ENCODE measurements around the gene CCDC40.

Gene CCDC40

DNA sequence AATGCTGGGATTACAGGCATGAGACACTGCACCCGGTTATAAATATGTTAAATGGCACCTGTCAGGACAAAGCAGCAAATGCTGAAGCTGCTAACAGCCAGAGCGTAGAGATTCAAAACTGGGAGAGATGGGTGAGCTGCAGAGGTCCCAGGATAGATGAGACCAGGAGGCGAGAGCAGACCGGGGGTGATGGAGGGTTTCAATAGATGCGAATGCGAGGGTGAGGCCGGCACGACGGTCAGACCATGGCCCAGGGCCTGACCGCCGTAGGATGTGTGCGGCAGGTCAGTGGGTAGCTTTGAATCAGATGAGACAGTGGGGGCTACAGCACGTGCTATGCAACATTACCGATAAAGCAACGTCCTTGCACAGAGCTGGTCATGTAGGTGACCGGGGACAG, 14.3 kb downstream of the CCDC40 start:
- DNase-seq, result no peak

DNA sequence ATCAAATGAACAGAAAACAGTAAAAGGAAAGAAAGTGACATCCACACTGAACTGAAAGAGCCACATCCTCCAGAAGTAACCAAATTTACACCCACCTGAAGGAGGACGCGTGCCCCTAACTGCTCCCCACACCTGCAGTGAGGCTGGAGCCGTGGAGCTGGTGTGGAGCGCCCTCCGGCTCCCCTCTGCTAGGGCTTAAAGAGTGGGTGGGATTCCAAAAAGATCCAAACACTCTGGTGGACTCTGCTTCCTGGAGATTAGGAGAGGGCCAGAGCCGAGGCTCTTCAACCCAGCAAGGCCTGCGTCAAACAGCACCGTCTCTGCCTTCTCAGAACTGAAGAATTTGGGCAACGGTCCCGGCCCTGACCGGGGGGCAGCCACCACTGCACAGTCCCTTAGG, 15.2 kb downstream of the CCDC40 start:
- no peak for DNase-seq

DNA sequence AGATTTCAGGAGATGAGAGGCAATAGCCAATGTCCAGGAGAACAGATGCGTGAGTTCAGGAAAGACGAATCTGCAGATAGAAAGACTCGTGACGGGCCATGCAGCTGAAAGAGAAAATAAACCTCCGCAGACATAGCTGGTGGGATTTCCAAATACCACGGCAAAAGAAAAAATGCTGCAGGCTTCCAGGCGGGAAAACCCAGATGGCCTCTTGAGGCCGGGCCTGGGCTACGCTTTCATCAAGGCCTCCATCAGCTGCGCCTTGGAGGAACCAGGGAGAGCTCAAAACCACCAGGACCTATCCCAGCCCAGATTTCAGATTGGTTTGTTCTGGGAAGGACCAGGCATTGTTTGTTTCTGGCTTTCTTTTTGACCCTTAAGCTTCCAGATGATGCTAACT, 16.7 kb downstream of the CCDC40 start:
- DNase-seq, result no peak

DNA sequence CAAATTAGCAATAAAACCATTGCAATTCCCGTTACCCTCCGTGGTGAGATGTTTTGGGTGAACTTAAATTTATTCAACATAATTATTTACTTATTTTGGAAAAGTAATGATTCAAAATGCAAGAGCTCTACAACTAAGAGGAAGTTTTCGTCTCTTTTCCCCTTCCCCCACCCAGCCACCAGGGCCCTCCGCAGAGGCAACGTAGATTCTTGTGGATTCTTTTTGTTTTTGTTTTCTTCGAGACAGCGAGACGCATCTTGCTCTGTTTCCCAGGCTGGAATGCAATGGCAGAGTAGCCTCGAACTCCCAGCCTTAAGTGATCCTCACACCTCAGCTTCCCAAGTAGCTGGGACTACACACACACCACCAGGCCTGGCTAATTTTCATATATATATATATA, 19.2 kb downstream of the CCDC40 start:
- DNase-seq, result no peak

DNA sequence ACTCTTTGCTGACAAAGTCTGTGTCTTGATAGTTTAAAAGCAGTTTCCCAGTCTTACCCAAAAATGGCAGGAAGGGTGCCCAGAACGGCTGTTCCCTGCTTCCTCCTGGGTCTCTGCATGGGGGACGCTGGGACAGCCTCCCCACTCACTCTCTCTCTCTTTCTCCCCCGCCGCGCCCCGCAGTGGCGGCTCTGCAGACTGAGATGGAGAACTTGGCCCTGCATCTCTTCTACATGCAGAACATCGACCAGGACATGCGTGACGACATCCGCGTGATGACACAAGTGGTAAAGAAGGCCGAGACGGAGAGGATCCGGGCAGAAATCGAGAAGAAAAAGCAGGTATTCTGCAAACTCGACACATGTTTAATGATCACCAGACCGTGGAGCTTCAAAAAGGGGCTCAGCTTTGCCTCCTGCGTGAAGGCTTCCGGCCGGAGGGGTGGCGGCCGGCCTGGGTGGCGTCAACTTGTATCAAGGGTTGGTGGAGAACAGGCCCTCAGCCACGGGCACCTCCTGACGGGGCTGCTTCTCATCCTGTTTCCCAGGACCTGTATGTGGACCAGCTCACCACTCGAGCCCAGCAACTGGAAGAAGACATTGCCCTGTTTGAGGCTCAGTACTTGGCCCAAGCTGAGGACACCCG, 22.0 kb downstream of the CCDC40 start:
- no peak for DNase-seq

DNA sequence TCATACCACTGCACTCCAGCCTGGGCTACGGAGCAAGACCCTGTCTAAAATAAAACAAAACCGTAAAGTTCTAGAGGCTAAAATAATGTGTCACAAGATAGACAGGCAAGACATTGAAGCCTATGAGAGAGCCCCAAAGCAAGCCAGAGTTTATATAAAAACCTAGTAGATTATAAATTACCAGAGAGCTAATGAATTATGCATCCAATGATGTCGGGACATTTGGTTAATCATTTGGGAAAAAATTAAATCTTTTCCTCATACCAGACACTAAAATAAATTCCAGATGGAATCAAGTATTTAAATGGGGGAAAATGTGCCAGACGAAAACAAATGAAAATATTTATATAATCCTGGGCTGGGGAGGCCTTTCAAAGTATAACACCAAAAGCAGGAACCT, 24.2 kb downstream of the CCDC40 start:
- DNase-seq, result no peak

DNA sequence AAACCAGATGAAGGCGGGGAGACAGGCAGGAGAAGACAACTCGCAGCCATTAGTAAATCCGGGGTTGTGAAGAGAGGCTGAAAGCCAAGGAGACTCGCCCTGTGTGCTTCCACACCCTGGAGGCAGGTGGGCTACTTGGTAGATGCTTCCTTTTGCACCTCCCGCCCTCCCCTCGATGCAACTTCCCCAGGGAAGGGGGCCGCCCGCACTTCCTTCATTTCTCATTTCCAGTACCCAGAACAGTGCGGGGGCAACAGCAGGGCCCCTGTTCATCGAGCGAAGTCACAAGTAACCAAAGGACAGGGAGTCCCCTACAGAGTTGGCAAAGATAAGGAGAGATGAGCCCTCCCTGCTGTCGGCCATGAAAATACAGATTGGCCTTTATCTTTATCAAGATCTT, 25.0 kb downstream of the CCDC40 start:
- DNase-seq, result no peak

DNA sequence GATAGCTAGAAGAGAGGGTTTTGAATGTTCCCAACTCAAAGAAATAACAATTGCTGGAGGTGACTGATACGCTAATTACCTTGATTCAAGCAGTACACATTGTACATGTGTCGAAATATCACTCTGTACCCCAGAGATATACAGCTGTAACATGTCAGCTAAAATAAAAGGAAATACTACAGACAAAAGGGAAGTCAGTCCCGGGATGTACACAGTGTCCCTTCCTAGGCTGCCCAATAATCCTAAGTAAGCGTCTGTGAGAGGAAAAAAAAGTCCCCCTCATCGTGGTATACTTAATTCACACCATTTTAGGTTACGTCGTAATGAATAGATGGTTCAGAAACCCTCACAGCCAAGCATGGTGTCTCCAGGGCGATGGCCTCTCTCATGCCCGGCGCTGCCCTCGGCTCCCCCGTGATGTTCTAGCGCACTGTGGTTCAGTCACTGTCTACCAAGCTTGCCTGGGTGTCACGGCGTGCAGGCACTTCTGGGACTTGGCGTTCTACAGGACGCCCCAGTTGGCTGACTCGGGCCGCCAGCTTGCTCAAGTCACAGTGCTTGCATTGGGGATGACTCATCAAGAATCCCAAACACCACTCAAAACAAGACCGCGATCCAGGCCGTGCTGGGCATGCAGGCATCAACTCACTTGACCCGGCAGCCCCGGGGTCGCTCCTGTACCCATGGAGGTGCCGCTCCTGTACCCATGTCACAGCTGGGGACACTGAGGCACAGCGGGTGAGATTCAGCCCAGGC, 27.6 kb downstream of the CCDC40 start:
- no peak for DNase-seq

DNA sequence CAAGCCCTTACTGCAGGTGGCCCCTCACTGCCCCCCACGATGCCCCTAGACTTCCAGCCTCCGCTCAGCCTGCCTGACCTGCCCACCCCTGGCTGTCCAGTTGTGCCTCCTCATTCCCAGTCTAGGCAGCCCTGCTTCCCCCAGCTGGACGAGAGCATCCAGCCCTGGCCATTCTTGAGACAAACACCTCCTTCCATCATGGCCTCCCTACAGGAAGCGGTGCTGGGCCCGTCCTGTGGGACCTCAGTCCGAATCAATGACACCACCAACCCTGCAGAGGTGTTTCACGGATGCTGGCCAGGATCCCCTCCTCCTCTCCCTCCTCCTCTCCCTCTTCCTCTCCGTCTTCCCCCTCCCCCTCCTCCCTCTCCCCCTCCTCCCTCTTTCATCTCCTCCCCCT, 28.3 kb downstream of the CCDC40 start:
- DNase-seq, result no peak

DNA sequence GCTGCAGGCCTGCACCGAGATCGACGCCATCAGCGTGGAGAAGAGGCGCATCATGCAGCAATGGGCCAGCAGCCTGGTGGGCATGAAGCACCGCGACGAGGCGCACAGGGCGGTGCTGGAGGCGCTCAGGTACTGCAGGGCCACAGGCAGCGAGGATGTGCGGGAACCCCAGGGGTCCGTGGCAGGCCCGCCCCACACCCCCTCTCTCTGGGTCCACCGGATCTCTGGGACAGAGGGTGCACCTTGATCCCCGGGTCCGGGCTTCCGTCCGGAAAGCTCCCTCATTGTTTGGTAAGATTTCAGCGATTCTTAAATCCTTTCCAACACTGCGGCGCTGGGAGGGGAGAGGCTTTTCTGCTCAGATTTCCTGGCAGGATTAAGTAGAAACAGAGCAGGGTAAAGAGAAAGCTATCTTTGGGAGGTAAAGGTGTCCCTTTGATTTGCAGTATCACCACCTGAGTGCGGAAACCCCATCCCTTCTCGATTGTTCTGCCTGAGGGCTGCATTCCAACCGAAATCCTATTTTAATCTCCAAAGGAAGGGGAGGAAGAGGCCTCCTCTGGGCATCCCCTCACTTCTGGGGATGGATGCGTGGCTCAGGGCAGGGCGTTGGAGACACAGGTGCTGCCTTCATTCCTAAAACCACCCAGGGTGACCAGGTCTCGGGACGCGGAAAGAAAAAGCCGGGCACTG, 29.2 kb downstream of the CCDC40 start:
- DNase-seq, result no peak

DNA sequence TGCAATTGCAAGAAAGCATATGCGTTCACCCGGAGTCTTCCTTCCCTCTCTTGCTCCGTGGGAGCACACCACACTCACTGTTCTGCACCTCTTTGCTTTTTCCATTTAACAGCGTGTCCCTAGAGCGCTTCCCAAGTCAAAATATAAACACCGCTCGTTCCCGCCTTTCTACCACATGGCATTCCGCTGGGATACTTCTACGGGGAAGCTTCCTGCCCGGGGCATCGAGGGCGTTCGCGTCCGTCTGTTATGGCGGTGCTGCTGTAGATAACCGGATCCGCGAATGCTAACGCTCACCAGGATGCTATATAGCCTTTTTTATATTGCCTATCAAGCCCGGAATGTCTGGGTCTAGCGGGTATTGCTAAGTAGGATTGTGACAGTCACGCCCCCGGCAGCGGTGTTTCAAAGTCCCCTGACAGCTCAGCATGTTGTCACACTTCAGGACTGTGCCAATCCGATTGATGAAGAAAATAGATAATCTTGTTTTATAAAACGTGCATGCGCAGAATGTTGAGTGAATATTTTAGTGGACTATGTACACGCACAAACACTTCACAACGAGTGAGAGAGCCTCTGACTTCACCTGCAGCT, 31.0 kb downstream of the CCDC40 start:
- no peak for DNase-seq

DNA sequence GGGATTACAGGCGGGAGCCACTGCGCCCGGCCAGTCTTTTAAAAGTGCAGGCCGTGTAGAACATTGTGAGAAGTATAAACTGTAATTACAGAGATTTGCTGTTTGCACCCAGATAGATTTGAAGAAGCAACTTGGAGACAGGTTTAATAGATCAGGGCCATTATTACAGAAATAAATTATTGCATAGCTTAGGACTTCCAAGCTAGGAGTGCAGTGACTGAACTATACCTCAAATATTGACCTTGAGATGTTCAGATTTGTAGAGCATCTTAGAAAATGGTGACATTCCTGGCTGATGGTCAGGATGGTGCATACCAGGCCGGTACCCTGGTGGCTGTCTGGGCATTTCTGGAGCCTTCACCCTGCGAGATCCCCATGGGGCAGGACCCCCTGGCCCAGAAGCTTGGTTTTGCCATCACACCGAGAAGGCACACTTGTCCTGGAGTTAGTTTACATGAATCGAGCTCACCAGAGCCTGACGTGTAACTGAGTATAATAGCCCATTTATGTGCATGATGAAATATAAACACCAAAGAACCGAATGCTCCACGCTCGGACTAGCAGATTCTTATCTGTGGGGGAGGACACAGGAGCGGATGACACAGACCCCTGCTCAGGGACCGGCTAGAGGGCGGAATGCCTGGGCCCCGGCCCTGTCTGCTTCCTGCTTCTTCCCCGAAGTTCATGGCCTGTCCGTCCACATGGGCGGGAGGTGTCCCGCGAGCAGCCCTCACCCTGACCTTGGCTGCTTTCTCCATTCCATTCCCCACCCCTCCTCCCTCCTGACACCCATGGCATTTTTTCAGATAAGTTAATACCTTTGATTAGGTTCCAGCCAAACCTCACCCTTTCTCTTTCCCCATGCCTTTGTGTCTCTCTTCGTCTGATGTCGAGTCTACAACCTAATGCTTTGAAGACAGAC, 32.1 kb downstream of the CCDC40 start:
- no peak for DNase-seq

DNA sequence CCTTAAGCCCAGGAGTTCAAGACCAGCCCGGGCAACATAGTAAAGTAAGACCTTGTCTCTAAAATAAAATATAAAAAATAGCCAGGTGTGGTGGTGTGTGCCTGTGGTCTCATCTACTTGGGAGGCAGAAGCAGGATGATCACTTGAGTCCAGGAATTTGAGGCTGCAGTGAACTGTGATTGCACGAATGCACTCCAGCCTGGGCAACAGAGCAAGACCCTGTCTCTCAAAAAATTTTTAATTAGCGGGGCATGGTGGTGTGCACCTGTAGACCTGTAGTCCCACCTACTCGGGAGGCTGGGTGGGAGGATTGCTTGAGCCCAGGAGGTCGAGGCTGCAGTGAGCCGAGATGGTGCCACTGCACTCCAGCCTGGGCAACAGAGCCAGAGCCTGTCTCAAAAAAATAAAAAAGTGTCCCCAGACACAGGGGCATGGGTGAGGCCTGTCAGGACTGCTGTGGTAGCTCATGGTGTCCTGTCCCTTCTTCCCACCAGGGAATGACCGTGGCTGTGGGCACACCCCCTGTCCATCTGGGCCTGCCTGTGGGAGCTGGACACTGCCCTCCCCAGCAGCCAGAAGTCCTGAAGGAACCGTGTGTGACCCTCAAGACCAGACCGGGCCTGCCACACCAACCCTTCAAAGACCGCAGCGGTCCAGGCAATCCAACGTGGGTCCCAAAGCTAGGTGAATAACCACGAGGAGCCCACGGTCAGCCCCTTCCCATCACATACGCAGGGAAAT, 34.1 kb downstream of the CCDC40 start:
- DNase-seq, result no peak

DNA sequence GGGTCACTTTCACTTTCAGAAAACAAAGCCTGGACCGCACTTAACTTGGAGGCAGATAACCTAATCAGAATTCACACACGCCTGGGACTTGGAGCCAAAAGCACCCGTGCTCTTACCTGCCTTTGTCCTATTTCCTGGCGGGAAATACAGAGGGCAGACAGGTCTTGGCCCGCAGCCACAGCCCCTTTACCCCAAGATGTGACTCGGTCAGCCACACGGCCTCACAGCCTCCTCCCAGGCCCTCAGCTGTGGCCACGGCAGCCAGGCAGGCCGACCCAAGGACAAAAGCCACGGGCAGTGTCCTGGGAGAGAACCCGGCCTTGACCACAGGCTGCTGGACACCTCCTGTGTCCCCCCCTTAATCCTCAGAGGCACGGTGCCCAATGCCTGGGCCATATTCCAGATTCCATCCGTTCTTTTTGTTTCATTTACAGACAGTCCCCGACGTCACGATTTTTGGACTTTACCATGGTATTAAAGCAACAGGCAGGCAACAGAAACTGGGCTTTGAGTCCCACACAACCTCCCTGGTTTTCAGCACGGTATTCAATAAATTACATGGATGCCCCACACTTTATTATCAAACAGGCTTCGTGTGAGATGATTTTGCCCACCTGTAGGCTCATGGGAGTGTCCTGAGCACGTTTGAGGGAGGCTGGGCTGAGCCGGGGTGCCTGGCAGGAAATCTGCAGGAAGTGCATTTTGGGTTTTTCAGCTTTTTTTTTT, 34.8 kb downstream of the CCDC40 start:
- no peak for DNase-seq

DNA sequence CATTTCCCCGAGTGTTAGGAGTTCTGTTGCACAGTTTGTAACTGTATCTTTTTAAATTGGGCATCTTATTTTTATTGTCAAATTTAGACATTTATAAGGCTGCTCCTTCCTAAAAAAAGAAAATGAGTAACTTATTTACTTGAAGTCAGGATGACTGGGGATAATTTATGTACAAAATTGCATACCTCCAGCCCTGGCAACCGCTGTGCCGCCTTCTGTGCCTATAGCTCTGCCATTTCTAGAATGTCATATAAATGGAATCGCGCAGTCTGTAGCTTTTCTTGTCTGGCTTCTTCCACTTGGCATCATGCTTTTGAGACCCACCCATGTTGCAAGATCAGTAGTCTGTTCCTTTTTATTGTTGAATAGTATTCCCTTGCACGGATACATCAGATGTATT, 36.0 kb downstream of the CCDC40 start:
- no peak for DNase-seq

DNA sequence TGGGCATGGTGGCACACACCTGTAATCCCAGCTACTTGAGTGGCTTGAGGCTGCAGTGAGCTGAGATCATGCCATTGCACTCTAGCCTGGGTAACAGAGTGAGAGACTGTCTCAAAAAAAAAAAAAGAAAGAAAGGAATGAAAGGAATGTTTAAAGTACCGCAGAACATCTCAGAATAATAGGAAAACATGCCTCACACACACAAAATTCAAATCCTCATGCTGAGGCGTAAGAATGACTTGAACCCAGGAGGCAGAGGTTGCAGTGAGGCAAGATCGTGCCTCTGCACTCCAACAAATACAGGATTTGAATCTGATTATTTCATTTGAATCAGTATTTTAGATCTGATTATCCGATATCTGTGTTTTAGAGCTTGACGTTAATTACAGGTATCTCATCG, 43.6 kb downstream of the CCDC40 start:
- DNase-seq, result no peak

DNA sequence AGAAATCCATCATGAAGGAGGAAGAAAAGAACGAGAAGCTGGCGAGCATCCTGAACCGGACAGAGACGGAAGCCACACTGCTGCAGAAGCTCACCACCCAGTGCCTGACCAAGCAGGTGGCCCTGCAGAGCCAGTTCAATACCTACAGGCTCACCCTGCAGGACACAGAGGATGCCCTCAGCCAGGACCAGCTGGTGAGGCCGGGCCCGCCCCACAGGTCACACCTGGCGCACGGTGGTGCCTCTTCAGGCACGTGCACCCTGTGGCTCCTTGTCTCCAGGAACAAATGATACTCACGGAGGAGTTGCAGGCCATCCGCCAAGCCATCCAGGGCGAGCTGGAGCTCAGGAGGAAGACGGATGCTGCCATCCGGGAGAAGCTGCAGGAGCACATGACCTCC, 45.2 kb downstream of the CCDC40 start:
- DNase-seq, result no peak

DNA sequence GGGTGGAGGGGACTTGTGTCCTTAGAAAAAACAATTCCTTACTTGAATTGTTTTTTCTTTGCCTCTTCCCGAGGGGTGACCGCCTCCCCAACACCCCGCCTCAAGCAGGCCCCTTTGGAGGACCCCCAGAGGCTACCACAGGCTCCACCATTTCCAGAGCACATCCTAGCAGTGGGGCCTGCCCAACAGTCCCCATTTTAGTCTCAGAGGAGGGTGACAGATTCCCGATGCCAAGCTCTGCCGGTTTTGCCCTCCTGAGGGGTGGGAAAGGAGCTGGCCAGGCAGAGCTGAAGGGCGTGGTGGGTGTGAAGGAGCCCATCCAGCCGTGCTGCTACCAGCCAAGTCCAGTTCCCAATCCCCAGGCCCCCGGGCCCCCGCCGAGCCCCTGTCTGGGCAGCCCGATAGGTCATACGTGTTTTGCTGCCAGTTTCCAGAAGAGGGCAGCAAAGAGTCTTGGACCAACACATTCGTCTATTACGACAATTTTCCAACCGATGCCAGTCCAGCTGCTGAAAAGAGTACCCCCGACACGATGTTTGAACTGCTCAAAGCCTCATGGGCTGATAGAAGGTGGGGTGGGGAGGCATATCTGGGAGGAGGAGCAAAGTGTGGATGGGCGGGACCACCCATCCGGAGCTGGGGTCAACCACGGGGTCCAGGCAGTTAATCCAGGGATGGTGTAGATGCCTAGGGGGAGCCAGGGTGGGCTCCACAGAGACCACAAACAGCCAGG, 46.1 kb downstream of the CCDC40 start:
- DNase-seq, result peak; percentile 60

DNA sequence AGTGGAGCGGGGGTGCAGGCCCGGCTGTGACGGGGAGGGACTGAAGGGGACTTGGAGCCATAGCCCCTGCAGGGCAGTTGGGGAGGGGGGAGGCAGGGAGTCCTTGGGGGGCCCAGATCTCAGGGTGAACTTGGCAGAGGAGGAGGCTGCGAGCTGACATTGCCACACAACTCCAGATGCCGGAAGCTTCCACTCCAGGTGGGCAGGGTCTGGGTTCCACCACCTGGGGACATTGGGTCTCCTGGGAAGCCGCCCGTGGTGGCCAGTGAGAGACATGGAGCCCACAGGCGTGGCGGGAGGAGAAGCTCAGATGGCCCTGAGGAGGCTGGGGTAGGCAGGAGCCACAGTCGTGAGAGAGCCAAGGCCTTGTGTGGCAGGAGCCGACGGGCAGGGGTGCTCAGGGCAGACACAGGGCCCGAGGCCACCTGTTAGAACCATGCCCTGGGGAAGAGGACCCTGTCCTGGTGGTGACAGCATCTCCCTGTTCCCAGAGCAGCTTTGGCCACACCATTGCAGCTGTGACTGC, 46.8 kb downstream of the CCDC40 start:
- DNase-seq, result no peak

DNA sequence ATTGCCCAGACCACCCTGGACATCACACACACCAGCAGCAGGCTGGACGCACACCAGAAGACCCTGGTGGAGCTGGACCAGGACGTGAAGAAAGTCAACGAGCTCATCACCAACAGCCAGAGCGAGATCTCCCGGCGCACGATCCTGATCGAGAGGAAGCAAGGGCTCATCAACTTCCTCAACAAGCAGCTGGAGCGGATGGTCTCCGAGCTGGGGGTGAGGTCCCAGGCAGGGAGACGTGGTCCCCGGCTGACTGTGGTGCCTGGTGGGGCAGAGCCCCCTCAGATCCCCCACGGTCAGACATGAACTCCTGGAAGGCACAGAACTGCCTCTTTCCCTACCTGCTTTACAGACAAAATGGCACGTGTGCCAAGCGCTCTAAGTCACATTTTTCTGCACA, 48.3 kb downstream of the CCDC40 start:
- DNase-seq, result no peak
